A673 (cell line): Measurements from ENCODE around the gene CROCC2.

Source experiments
- EZH2 ChIP-seq: fragments of 200-600 bp; sonication (generic); IDR thresholded peaks from 2 replicates; pipeline ENCODE4 v1.6.1; 2017; ENCODE audit warnings: borderline replicate concordance, low read depth, mild to moderate bottlenecking, mixed read lengths, antibody characterized with exemption, low read length; ENCODE audit not compliant: poor library complexity, severe bottlenecking
- TF ChIP-seq, protein P1 (sequence below): fragments of 300-800, 200-600 bp; sonication (generic); conservative IDR thresholded peaks from 2 replicates; pipeline ENCODE4 v1.5.1; 2017; ENCODE audit warnings: low read depth, mild to moderate bottlenecking, antibody characterized with exemption, low read length, moderate library complexity, mixed read lengths

- TF ChIP-seq EZH2: no peak
- TF ChIP-seq, protein P1, sequence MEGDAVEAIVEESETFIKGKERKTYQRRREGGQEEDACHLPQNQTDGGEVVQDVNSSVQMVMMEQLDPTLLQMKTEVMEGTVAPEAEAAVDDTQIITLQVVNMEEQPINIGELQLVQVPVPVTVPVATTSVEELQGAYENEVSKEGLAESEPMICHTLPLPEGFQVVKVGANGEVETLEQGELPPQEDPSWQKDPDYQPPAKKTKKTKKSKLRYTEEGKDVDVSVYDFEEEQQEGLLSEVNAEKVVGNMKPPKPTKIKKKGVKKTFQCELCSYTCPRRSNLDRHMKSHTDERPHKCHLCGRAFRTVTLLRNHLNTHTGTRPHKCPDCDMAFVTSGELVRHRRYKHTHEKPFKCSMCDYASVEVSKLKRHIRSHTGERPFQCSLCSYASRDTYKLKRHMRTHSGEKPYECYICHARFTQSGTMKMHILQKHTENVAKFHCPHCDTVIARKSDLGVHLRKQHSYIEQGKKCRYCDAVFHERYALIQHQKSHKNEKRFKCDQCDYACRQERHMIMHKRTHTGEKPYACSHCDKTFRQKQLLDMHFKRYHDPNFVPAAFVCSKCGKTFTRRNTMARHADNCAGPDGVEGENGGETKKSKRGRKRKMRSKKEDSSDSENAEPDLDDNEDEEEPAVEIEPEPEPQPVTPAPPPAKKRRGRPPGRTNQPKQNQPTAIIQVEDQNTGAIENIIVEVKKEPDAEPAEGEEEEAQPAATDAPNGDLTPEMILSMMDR: no peak
Measured at GRCh38 chr2:240947607-240948006, 41.5 kb downstream of the CROCC2 start.
